GM12864 (cell line): ENCODE results near the gene MR1.

ENCODE experiments used
- DNase-seq: peaks from one replicate; pipeline ENCODE4 v3.0.0-alpha.2; 2011; ENCODE audit warnings: low read depth
- H3K4me3 ChIP-seq: 2 replicates; pipeline ENCODE4 v1.5.1; 2011; ENCODE audit warnings: mild to moderate bottlenecking, low read depth, low read length, control low read depth
- TF ChIP-seq, protein P1 (sequence below): IDR thresholded peaks from 2 replicates; pipeline ENCODE4 v1.5.1; 2011; ENCODE audit warnings: low read depth, mild to moderate bottlenecking, moderate library complexity, low read length, control low read depth, inconsistent platforms; ENCODE audit errors: missing control alignments

MR1 gene

DNA sequence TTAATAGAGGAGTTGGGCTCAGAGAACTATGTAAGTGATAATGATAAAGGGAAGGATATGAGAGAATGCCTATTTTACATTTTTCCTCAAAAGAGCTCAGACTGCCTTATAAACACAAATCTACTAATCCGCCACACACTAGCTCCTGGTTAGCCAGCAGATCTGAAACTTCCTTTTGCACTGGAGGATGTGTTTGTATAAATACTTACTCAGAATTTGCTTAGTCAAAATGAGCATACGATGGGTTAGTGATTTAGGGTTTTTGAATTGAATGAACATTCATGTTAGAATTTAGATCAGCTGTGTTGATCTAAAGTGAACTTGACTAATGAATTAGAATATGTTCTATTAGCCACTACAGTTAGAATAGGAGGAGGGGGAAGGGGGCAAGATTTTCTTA lies 45.6 kb downstream of the MR1 start:
- no peak overlapping the region for H3K4me3 ChIP-seq
- no peak for DNase-seq
- TF ChIP-seq, protein P1, sequence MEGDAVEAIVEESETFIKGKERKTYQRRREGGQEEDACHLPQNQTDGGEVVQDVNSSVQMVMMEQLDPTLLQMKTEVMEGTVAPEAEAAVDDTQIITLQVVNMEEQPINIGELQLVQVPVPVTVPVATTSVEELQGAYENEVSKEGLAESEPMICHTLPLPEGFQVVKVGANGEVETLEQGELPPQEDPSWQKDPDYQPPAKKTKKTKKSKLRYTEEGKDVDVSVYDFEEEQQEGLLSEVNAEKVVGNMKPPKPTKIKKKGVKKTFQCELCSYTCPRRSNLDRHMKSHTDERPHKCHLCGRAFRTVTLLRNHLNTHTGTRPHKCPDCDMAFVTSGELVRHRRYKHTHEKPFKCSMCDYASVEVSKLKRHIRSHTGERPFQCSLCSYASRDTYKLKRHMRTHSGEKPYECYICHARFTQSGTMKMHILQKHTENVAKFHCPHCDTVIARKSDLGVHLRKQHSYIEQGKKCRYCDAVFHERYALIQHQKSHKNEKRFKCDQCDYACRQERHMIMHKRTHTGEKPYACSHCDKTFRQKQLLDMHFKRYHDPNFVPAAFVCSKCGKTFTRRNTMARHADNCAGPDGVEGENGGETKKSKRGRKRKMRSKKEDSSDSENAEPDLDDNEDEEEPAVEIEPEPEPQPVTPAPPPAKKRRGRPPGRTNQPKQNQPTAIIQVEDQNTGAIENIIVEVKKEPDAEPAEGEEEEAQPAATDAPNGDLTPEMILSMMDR, result no peak

DNA sequence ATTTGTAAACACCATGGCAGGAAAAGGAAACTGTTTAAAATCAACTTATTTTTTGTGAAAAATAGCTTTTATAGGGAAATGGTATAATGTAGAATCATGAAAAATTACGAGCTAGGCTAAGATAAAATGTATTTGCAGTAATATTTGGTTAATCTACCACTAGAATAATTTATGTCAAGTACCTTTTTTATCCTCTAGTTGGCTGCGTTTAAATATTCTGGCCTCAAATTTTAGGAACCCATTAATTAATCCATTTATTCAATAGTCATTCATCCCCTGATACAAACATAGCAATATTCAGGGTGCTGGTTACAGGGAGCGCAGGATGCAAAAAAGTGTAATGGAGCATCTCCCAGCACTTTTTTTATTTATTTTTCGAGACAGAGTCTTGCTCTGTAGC lies 46.1 kb downstream of the MR1 start:
- DNase-seq, result no peak
- no peak overlapping the region for H3K4me3 ChIP-seq
- TF ChIP-seq, protein P1, result no peak

DNA sequence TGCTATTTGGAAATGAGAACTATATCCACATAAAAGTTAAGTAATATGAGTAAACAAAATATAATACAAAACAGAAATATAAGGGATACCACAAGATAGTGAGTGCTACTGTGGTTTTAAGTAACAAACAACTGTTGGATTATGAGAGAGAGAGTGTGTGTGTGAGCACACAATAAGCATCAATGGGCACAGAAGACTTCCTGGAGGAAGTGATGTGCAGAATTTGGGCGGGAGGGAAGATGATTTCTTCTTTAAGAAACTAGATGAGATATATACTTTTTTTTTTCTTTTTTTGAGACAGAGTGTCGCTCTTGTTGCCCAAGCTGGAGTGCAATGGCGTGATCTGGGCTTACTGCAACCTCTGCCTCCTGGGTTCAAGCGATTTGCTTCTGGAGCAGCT lies 46.8 kb downstream of the MR1 start:
- no peak overlapping the region for H3K4me3 ChIP-seq
- TF ChIP-seq, protein P1, result no peak
- DNase-seq, result no peak

GRCh38 chr1:181081395-181081794 lies 47.6 kb downstream of the MR1 start:
- TF ChIP-seq, protein P1, result no peak
- no peak for DNase-seq
- no peak overlapping the region for H3K4me3 ChIP-seq

GRCh38 chr1:181083842-181084605 lies 50.2 kb downstream of the MR1 start:
- no peak overlapping the region for H3K4me3 ChIP-seq
- TF ChIP-seq, protein P1, result peak; percentile 78
- peak; percentile 51 for DNase-seq

- TF ChIP-seq, protein P1, result no peak
- DNase-seq, result no peak
- no peak overlapping the region for H3K4me3 ChIP-seq
Measured at GRCh38 chr1:181084606-181084969, 50.8 kb downstream of the MR1 start.

DNA sequence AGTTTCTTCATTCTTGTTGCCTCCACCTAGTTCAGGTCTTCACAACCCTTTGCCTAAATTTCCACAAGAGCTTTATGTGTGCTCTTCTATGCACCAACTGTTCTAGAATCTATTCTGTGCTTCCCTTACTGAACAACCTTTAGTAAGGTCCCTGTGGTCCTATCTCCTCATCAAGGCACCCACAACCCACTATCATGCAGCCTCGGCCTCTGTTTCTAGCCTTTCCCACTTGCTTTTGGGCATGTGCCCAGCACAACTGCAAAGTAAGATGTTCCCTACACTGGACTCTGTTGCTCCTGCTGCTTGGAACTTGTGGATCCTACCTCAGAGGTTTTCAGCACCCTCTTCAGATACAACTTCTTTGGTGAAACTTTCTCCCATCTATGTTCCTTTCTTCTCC lies 52.3 kb downstream of the MR1 start:
- DNase-seq, result no peak
- no peak overlapping the region for H3K4me3 ChIP-seq
- TF ChIP-seq, protein P1, result no peak
